Neural crest cell (in vitro differentiated cells): ENCODE results near the gene SPHK1. TPM values are rescaled to one million over a fixed set of nuclear protein-coding genes. Genes with fewer than 3 reads are reported as not detected.
"Not testable (repeated sequence)": the region's sequence is repeated elsewhere in the genome, so short reads cannot be mapped to it uniquely, and the experiment has no call there.

Source experiments
- DNase-seq: peaks from one replicate; pipeline ENCODE4 v3.0.0; 2021; ENCODE audit warnings: low read depth, mixed read lengths, low spot score
- H3K27ac Mint-ChIP-seq: one replicate; pipeline ENCODE4 v1.8.0; 2021; ENCODE audit warnings: mild to moderate bottlenecking, mixed read lengths; ENCODE audit not compliant: unreplicated experiment
- H3K27me3 Mint-ChIP-seq: 2 replicates; pipeline ENCODE4 v1.8.0; 2021; ENCODE audit warnings: low read depth, mild to moderate bottlenecking, mixed read lengths
- H3K36me3 Mint-ChIP-seq: 2 replicates; pipeline ENCODE4 v1.8.0; 2021; ENCODE audit warnings: low read depth, mild to moderate bottlenecking, mixed read lengths
- H3K4me1 Mint-ChIP-seq: 2 replicates; pipeline ENCODE4 v1.8.0; 2021; ENCODE audit warnings: mixed read lengths
- H3K4me3 Mint-ChIP-seq: one replicate; pipeline ENCODE4 v1.8.0; 2021; ENCODE audit warnings: mild to moderate bottlenecking, mixed read lengths
- H3K9me3 Mint-ChIP-seq: 2 replicates; pipeline ENCODE4 v1.8.0; 2021; ENCODE audit warnings: mixed read lengths
- CTCF ChIP-seq: fragments of 200-600 bp; sonication (generic); conservative IDR thresholded peaks from 2 replicates; pipeline ENCODE4 v1.5.0; 2021; ENCODE audit warnings: antibody characterized with exemption, mild to moderate bottlenecking
- total RNA-seq: library from RNA; stranded (reverse); gene quantifications from 2 replicates; pipeline ENCODE4 v1.2.1, GENCODE V29; 2021

Gene SPHK1
- total RNA-seq, 1 donor from 2014 or later = 21.1 TPM

- Mint-ChIP-seq H3K4me1 (peaks cover 25% of the 10 kb centered on the region), H3K9me3 (no peaks in the 10 kb centered on the region), H3K27ac (no peak overlapping the region), H3K36me3 (no peaks in the 10 kb centered on the region), H3K4me3 (no peak overlapping the region), H3K27me3 (no peaks in the 10 kb centered on the region)
- no peak for TF ChIP-seq CTCF
- no peak for DNase-seq
Observed at GRCh38 chr17:76359375-76359774, 25.0 kb upstream of the SPHK1 start.

- not testable (repeated sequence) for H3K36me3 Mint-ChIP-seq, H3K4me3 Mint-ChIP-seq, H3K27ac Mint-ChIP-seq, H3K9me3 Mint-ChIP-seq, H3K27me3 Mint-ChIP-seq, DNase-seq
- peaks cover 21% of the 10 kb centered on the region for H3K4me1 Mint-ChIP-seq
Observed at GRCh38 chr17:76359776-76360175, 24.6 kb upstream of the SPHK1 start.

- TF ChIP-seq CTCF = no peak
- Mint-ChIP-seq H3K4me3 (peak overlapping the region; percentile 7), H3K4me1 (peaks cover 23% of the 10 kb centered on the region), H3K27ac (no peak overlapping the region), H3K27me3 (no peaks in the 10 kb centered on the region), H3K36me3 (no peaks in the 10 kb centered on the region), H3K9me3 (no peaks in the 10 kb centered on the region)
- no peak for DNase-seq
Observed at GRCh38 chr17:76360461-76360860, 23.9 kb upstream of the SPHK1 start.

- peaks cover 34% of the 10 kb centered on the region for H3K4me1 Mint-ChIP-seq
- no peak overlapping the region for H3K4me3 Mint-ChIP-seq
- no peaks in the 10 kb centered on the region for H3K9me3 Mint-ChIP-seq
- DNase-seq = no peak
- H3K36me3 Mint-ChIP-seq = no peaks in the 10 kb centered on the region
- H3K27ac Mint-ChIP-seq = no peak overlapping the region
- TF ChIP-seq CTCF = no peak
- H3K27me3 Mint-ChIP-seq = no peaks in the 10 kb centered on the region
Observed at GRCh38 chr17:76363107-76363842, 21.1 kb upstream of the SPHK1 start.

GRCh38 chr17:76365256-76365903 lies 19.0 kb upstream of the SPHK1 start:
- DNase-seq = no peak
- peak overlapping the region; percentile 67 for H3K27ac Mint-ChIP-seq
- no peak for TF ChIP-seq CTCF
- H3K9me3 Mint-ChIP-seq = no peaks in the 10 kb centered on the region
- peaks cover 42% of the 10 kb centered on the region for H3K4me1 Mint-ChIP-seq
- no peaks in the 10 kb centered on the region for H3K27me3 Mint-ChIP-seq
- no peak overlapping the region for H3K4me3 Mint-ChIP-seq
- no peaks in the 10 kb centered on the region for H3K36me3 Mint-ChIP-seq

- TF ChIP-seq CTCF = no peak
- H3K4me3 Mint-ChIP-seq = no peak overlapping the region
- DNase-seq = no peak
- H3K27ac Mint-ChIP-seq = no peak overlapping the region
- no peaks in the 10 kb centered on the region for H3K9me3 Mint-ChIP-seq
- H3K36me3 Mint-ChIP-seq = no peaks in the 10 kb centered on the region
- H3K27me3 Mint-ChIP-seq = no peaks in the 10 kb centered on the region
- H3K4me1 Mint-ChIP-seq = peaks cover 42% of the 10 kb centered on the region
Observed at GRCh38 chr17:76366247-76366646, 18.2 kb upstream of the SPHK1 start.
